Left renal pelvis (tissue), 4 donors: ENCODE measurements around the gene SFSWAP. TPM values are rescaled to one million over a fixed set of nuclear protein-coding genes. Genes with fewer than 3 reads are reported as not detected.

Source experiments
- DNase-seq, 4 donors: peaks; one replicate each; pipeline ENCODE4 v3.0.0-alpha.2; 2013; ENCODE audit warnings: low read depth in 4 of 4, low spot score in 3 of 4
- polyA plus RNA-seq, 4 donors: library from polyadenylated mRNA; unstranded; fragments of 120-200 nt; gene quantifications; one replicate each; pipeline ENCODE4 v1.2.1, GENCODE V29; 2013; ENCODE audit not compliant: insufficient read length in 4 of 4

The SFSWAP gene
- polyA plus RNA-seq, 4 donors, result 40.3 to 58.4 (median 47.4) TPM

GRCh38 chr12:131848753-131849152 lies 137.9 kb downstream of the SFSWAP start:
- no peak for DNase-seq

Other genes with a start within 250 kb of the SFSWAP start
- gene MMP17, start 117.3 kb downstream of the SFSWAP start, polyA plus RNA-seq, result 1 to 10 TPM in 2 of 4 donors, under 1 TPM in 2; 0.55 to 3.9 (median 0.91) TPM
- 10 to 100 TPM; 20.6 to 44.0 (median 27.0) TPM for gene ULK1, start 183.5 kb downstream of the SFSWAP start, polyA plus RNA-seq
- gene PUS1, start 218.2 kb downstream of the SFSWAP start, polyA plus RNA-seq, result 10 to 100 TPM in 3 of 4 donors, 1 to 10 TPM in 1; 9.4 to 24.6 (median 13.3) TPM
- gene EP400, start 238.9 kb downstream of the SFSWAP start, polyA plus RNA-seq, result 10 to 100 TPM; 31.9 to 43.0 (median 38.2) TPM